HG03108 (cell line): Measurements from ENCODE around the gene INTS13.
A peak's percentile ranks its signal among the peaks of the same experiment; 100 is the strongest.
"Not testable (repeated sequence)": the region's sequence is repeated elsewhere in the genome, so short reads cannot be mapped to it uniquely, and the experiment has no call there.

Experiments
- ATAC-seq: cut with Tn5 transposase; IDR thresholded peaks from one replicate; pipeline ENCODE4 v1.9.1; 2021; ENCODE audit warnings: moderate library complexity; ENCODE audit not compliant: unreplicated experiment

Gene INTS13

GRCh38 chr12:26936559-26937442 is 980 bp downstream of the INTS13 start:
- ATAC-seq = no peak

DNA sequence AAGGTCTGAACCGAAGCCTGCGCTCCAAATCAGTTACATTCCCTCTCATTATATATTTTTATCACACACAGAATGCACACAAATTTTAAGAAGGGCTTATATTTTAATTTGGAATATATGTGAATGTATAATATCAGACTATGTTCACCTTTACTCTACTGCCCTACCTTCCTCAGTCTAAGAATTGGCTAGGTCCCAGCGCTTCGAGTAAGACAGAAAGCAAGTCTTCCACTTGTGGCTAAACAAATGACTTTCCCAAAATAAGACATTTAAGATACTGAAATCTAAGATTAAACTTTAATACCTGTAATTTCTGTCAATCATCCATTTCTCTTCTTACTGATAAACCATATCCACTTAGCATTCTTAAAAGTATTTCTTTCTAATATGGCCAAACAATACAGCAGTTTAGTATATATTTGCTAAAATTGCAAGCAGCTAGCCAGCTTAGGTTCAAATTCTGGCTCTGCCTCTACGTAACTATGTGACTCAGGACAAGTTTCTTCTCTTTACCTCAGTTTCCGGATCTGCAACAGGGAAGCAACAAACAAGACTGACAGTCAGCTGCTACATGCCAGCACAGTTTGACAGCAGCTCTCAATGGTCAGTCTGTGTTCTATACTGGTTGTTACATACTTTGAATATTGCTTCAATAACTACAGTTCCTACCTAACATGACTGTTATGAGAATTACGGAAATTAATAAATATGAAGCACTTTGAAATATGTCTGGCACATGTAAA is 2.0 kb downstream of the INTS13 start:
- ATAC-seq = no peak

- ATAC-seq = no peak
These were observed 8.2 kb downstream of the INTS13 start for GRCh38 chr12:26929590-26929989.

DNA sequence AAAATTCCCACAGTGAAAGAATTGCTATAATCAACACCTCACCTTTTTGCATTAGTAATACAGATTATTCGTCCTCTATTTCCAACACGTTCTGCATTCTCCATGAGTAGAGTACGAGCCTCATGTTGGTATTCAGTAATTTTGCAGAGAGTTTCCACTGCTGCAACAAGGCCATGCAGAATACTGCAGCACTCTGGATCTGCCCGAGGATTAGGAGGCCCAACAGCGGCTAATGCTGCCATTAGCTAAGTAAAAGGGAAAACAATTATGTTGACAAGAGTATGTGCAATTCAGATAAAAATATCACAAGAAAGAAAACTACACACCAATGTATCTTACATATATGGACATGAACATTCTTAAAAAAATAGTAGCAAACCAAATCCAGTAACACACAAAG is 9.1 kb downstream of the INTS13 start:
- no peak for ATAC-seq

- no peak for ATAC-seq
These were observed 15.9 kb downstream of the INTS13 start for GRCh38 chr12:26921886-26922285.

- ATAC-seq = no peak
These were observed 18.6 kb downstream of the INTS13 start for GRCh38 chr12:26919216-26919555.

GRCh38 chr12:26918321-26919215 is 19.2 kb downstream of the INTS13 start:
- ATAC-seq = no peak

DNA sequence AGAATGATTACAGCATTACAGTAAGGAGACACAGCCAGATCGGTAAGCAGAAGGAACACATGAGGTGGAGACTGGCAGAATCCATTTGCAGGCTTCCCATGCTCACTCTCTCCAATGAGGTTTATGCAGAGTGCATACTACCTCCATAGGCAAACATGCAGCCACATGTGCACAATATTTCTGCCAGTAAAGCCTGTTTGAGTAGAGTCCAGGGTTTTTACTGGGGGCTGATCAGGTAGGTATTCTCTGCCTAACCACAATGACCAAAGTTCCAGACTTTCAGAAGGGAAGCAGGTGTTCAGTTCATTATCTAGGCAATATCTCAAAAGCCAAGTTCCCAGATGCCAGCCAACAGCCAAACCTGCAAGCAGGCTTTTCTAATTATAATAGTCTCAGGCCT is 31.1 kb downstream of the INTS13 start:
- no peak for ATAC-seq

DNA sequence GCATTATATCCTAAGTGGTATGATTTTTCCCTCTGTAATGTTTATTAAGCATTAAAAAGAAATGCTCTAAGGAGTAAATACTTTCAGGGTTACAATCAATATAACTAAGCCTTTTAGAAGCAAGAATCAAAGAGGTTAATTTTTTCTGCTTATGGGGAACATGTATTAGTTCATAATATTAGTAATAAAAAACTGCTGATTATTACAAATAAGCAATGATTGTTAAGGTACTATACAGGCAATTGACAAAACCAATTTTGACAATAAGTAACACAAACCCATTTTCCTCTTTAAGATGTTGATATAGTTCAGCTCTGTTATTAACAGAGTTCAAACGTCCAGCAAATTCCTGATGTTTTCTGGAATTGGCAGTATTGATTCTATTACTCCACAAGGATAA is 31.8 kb downstream of the INTS13 start:
- ATAC-seq = no peak

DNA sequence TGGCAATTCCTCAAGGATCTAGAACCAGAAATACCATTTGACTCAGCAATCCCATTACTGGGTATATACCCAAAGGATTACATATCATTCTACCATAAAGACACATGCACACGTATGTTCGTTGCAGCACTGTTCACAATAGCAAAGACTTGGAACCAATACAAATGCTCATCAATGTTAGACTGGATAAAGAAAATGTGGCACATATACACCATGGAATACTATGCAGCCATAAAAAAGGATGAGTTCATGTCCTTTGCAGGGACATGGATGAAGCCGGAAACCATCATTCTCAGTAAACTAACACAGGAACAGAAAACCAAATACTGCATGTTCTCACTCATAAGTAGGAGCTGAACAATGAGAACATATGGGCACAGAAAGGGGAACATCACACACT is 34.4 kb downstream of the INTS13 start:
- ATAC-seq = not testable (repeated sequence)

DNA sequence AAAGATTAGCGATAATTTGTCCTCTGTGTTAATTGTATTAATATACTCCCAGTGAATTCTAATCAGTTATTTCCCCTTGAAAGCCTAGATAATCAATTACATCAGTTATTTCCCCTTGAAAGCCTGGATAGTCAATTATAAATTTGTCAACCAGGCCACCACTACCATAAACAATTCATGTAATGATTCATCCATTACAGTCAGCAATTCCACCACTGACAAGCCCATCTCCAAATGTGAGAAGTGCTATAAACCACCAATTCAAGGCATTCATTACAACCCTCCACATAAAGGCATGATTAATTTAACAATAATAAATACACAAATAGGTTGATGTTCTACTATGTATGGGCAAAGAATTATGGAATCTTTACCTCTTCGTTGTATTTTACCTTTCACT is 40.9 kb downstream of the INTS13 start:
- ATAC-seq = no peak

- no peak for ATAC-seq
These were observed 42.1 kb downstream of the INTS13 start for GRCh38 chr12:26895672-26896071.

DNA sequence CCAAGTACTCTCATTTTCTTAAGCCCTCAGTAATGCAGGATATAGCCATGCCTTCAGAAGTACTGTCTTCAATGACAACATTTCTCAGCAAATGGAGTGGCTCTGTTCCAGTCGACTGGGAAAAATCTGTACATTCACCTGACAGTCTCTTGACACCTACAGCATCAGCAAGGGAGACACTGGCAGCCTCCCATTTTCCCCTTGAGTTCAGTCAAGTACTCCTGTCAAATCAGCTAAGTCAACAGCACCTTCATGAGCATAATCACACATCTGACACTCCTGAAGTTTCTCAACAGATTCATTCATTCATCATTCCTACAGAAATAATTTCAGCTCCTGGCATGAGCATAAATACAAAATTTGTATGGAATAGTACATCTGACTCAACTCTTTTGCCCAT is 46.1 kb downstream of the INTS13 start:
- ATAC-seq = no peak

- no peak for ATAC-seq
These were observed 47.0 kb downstream of the INTS13 start for GRCh38 chr12:26890784-26891183.

DNA sequence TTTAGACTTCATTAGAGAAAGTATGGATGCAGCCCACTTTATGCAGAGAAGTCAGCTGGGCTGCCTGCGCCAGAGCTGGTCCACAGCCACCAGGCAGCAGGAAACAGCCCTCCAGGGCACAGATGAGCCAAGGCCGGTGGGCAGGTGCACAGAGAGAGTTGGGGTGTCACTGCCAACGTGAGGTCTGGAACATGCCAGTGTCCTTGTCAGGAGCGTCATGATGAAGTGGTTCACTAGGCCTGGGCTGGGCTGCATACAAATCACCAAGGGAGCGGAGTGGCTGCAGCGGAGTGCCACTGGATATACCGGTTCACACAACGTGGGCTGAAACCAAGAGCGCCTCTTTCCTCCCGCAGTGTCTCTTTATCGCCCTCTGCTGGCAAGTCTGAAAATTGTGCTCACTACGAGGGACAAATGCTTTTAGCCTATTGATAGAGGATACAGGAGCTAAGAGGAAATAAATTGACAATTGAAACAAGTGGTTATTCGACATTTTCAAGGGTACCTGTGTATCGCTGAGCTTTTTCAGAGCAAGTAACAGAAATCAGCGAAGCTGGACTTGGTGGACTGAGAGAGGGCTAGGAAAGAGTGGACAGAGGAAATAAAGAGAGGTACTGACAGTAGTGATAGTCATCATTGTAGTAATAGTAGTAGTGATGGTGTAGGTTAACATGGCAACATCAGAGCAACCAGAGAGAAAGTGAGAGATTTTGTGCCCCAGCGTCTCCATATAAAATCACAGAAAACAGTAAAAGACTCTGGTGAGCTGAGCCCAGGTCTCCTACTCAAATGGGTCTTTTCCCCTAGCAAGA is 52.8 kb downstream of the INTS13 start:
- ATAC-seq = peak; percentile 82

DNA sequence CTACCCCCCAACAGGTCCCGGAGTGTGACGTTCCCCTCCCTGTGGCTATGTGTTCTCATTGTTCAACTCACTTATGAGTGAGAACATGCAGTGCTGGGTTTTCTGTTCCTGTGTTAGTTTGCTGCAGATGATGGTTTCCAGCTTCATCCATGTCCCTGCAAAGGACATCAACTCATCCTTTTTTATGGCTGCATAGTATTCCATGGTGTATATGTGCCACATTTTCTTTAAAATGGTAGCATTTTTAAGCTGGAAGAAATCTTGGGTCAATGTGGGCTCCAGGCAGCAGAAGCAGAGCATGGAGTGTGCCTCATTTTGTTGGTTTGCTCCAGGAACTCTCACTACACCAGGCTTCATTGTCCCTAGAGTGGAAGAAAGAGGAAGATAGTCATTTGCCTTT is 57.2 kb downstream of the INTS13 start:
- ATAC-seq = no peak

DNA sequence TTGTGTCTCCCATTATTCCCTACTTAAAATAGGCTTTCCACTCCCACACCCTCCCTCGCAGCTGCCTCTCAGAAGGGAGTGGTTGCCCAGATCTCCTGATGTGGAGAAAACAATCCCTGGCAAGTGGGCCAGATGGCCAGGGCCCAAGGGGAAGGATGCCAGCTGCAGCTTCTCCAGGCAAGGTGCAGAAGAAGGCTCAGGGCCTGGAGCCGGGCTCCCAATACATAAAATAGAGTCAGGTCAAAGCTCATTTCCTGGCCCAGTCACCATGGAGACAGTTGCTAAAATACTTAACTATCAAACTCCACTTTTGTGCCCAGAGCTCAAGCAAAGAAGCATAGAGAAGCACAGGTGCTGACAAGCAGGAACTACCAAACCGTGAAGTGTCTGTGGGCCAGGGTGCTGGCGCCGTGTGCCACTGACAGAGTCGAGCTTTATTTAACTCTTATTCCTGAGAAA is 59.1 kb downstream of the INTS13 start:
- ATAC-seq = peak; percentile 78

GRCh38 chr12:26874501-26875296 is 63.1 kb downstream of the INTS13 start:
- ATAC-seq = no peak

DNA sequence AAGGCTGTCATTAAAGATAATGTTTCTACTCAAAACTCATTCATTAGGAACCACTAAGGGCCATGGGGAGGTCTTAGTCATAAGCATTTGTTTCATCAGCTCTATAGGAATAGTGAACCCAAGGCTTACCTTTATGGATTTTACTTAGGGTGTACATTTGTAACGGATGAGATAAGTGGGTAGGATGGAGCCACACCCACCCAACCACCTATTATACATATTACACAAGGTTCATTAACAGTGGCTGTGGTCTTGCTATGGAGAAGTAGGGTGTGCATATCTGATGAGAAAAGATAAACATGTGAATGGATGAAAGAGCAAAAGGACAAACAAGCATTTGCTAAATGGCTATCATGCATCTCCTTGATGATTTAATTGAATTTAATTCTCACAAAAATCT is 65.2 kb downstream of the INTS13 start:
- ATAC-seq = no peak

- no peak for ATAC-seq
These were observed 65.8 kb downstream of the INTS13 start for GRCh38 chr12:26871985-26872384.
